Measurements from ENCODE around the gene SEPHS2.

Gene SEPHS2

DNA sequence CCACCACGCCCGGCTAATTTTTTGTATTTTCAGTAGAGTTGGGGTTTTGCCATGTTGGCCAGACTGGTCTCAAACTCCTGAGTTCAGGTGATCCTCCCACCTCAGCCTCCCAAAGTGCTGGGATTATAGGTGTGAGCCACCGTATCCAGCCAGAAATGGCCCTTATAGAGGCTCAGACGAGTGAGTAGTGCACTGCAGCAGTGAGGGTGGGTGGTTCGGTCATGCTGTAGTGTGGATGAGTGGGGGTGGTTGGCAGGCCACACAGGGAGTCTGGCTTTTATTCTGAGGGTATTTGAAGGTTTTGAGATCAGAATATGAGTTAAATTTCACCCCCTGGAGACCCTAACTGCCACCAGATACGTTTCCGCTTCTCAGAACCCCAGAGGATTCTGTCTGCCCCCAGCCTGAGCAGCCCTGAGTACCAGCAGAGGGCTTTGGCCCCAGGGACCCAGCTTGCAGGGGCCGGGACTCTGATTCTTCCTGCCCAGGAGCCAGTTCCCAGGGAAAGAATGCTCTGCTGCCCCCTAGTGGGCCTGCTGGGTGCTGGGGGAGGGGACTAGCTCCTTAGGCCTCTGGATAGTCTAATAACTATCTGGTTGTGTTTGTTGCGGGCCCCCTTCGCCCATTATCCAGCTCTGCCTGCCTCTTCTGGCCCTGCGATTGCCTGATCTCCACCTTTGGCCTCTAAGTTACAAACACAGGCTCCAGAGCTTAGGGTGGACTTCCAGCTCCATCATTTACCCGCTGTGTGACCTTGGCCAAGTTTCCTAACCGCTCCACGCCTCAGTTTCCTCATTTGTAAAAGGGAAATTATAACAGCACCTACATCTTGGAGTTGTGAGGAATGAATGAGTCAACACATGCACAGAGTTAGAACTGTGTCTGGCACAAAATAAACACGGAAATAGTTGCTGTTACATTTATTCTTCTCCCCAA, 36.3 kb downstream of the SEPHS2 start (continued):
- TF ChIP-seq ZNF391 (tag by site-specific recombination; IDR thresholded peaks at IDR 0.05; ENCODE audit: borderline replicate concordance, low read depth) = peak; percentile 64; the same call in 1 of the 2 replicates
- no peak for TF ChIP-seq ZNF274 (IDR thresholded peaks at IDR 0.05; ENCODE audit: low read length)
- no peak for TF ChIP-seq ZNF274 (tag by site-specific recombination; IDR thresholded peaks at IDR 0.05; ENCODE audit: borderline replicate concordance)
- TF ChIP-seq REPIN1 (tag by site-specific recombination; IDR thresholded peaks at IDR 0.05; ENCODE audit: low read depth) = 0 out of 2 replicates have a peak, but pooled peaks have one; percentile 29
- no peak for TF ChIP-seq ZNF121 (tag by site-specific recombination; IDR thresholded peaks at IDR 0.05)
- TF ChIP-seq ZNF623 (tag by site-specific recombination; IDR thresholded peaks at IDR 0.05) = peak; percentile 20; the same call in 1 of the 2 replicates
- 0 out of 2 replicates have a peak, but pooled peaks have one; percentile 15 for TF ChIP-seq BCL11A (tag by site-specific recombination; IDR thresholded peaks at IDR 0.05; ENCODE audit: low read depth)
- TF ChIP-seq ZNF24 (tag by site-specific recombination; IDR thresholded peaks at IDR 0.05) = 0 out of 2 replicates have a peak, but pooled peaks have one; percentile 28
- TF ChIP-seq ZNF639 (tag by site-specific recombination; IDR thresholded peaks at IDR 0.05) = peak; percentile 72
- TF ChIP-seq ZNF692 (tag by site-specific recombination; IDR thresholded peaks at IDR 0.05) = peak; percentile 71
- TF ChIP-seq ZNF792 (tag by site-specific recombination; IDR thresholded peaks at IDR 0.05) = no peak
- TF ChIP-seq ZNF514 (tag by site-specific recombination; IDR thresholded peaks at IDR 0.05) = no peak
- TF ChIP-seq PATZ1 (tag by site-specific recombination; IDR thresholded peaks at IDR 0.05) = peak; percentile 84
- TF ChIP-seq ZBTB6 (tag by site-specific recombination; IDR thresholded peaks at IDR 0.05) = 0 out of 2 replicates have a peak, but pooled peaks have one; percentile 38
- peak; percentile 72 for TF ChIP-seq KLF10 (tag by site-specific recombination; IDR thresholded peaks at IDR 0.05)
- TF ChIP-seq ZNF184 (tag by site-specific recombination; IDR thresholded peaks at IDR 0.05) = peak; percentile 84; the same call in 1 of the 2 replicates
- TF ChIP-seq SP2 (tag by site-specific recombination; IDR thresholded peaks at IDR 0.05) = peak; percentile 38
- TF ChIP-seq, protein P1, sequence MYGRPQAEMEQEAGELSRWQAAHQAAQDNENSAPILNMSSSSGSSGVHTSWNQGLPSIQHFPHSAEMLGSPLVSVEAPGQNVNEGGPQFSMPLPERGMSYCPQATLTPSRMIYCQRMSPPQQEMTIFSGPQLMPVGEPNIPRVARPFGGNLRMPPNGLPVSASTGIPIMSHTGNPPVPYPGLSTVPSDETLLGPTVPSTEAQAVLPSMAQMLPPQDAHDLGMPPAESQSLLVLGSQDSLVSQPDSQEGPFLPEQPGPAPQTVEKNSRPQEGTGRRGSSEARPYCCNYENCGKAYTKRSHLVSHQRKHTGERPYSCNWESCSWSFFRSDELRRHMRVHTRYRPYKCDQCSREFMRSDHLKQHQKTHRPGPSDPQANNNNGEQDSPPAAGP (tag by site-specific recombination; IDR thresholded peaks at IDR 0.05) = peak; percentile 56; the same call in 1 of the 2 replicates
- 0 out of 2 replicates have a peak, but pooled peaks have one; percentile 20 for TF ChIP-seq KLF8 (tag by site-specific recombination; IDR thresholded peaks at IDR 0.05)
- TF ChIP-seq ZFP41 (tag by site-specific recombination; IDR thresholded peaks at IDR 0.05; ENCODE audit: borderline replicate concordance) = no peak
- TF ChIP-seq GFI1B (tag by site-specific recombination; IDR thresholded peaks at IDR 0.05) = no peak
- TF ChIP-seq ZFP69B (tag by site-specific recombination; IDR thresholded peaks at IDR 0.05) = 0 out of 2 replicates have a peak, but pooled peaks have one; percentile 52
- TF ChIP-seq, protein P2, sequence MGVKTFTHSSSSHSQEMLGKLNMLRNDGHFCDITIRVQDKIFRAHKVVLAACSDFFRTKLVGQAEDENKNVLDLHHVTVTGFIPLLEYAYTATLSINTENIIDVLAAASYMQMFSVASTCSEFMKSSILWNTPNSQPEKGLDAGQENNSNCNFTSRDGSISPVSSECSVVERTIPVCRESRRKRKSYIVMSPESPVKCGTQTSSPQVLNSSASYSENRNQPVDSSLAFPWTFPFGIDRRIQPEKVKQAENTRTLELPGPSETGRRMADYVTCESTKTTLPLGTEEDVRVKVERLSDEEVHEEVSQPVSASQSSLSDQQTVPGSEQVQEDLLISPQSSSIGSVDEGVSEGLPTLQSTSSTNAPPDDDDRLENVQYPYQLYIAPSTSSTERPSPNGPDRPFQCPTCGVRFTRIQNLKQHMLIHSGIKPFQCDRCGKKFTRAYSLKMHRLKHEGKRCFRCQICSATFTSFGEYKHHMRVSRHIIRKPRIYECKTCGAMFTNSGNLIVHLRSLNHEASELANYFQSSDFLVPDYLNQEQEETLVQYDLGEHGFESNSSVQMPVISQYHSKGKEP (tag by site-specific recombination; IDR thresholded peaks at IDR 0.05) = 0 out of 2 replicates have a peak, but pooled peaks have one; percentile 18
- peak; percentile 98 for TF ChIP-seq ZNF654 (tag by site-specific recombination; IDR thresholded peaks at IDR 0.05; ENCODE audit: low read depth)
- peak; percentile 99 for TF ChIP-seq ZSCAN30 (tag by site-specific recombination; IDR thresholded peaks at IDR 0.05)

Measured in HEK293 (cell line).